ENCODE results near the gene APOL1.

DNA sequence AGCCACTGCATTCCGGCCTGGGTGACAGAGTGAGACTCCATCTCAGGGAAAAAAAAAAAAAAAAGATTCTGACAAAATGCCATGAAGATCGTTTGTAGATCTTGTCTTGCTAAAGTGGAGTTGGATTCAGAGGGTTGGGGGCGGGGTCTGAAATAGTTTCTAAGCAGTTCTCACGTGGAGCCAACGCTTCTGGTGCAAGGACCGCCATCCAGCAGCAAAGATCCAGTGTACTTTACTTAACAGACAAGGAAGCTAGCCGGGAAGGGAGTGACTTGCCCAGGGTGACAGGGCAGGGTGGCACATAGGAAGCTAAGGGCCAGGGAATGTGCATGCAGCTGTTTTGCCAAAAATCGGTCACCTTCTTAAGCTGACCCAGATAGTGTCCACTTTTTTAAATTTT lies 27.4 kb downstream of the APOL1 start:
- TF ChIP-seq, protein P1, sequence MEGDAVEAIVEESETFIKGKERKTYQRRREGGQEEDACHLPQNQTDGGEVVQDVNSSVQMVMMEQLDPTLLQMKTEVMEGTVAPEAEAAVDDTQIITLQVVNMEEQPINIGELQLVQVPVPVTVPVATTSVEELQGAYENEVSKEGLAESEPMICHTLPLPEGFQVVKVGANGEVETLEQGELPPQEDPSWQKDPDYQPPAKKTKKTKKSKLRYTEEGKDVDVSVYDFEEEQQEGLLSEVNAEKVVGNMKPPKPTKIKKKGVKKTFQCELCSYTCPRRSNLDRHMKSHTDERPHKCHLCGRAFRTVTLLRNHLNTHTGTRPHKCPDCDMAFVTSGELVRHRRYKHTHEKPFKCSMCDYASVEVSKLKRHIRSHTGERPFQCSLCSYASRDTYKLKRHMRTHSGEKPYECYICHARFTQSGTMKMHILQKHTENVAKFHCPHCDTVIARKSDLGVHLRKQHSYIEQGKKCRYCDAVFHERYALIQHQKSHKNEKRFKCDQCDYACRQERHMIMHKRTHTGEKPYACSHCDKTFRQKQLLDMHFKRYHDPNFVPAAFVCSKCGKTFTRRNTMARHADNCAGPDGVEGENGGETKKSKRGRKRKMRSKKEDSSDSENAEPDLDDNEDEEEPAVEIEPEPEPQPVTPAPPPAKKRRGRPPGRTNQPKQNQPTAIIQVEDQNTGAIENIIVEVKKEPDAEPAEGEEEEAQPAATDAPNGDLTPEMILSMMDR (IDR thresholded peaks at IDR 0.05): no peak
- no peak for TF ChIP-seq POLR2AphosphoS5 (IDR thresholded peaks at IDR 0.05)
- TF ChIP-seq POLR2A (IDR thresholded peaks at IDR 0.05): no peak

Data from upper lobe of left lung (tissue), 4 donors.